SU-DHL-6 (cell line): ENCODE results near the gene DMRTA1.

Source experiments
- H2AFZ ChIP-seq: fragments of 200-600 bp; sonication (generic); 2 replicates; pipeline ENCODE4 v1.6.1; 2014; ENCODE audit warnings: low read depth, mild to moderate bottlenecking, moderate library complexity, mixed read lengths, antibody characterized with exemption, low read length; ENCODE audit not compliant: severe bottlenecking
- H3F3A ChIP-seq: fragments of 200-600 bp; shearing (Covaris generic); 2 replicates; pipeline ENCODE4 v1.6.0; 2016; ENCODE audit warnings: antibody characterized with exemption, mild to moderate bottlenecking; ENCODE audit not compliant: insufficient read depth
- H3K27ac ChIP-seq: fragments of 200-600 bp; sonication (generic); 2 replicates; pipeline ENCODE4 v1.5.1; 2016; ENCODE audit warnings: low read depth, mild to moderate bottlenecking, low read length, moderate library complexity, mixed read lengths
- H3K27me3 ChIP-seq: fragments of 200-600 bp; sonication (generic), shearing (Covaris generic); 2 replicates; pipeline ENCODE4 v1.6.0; 2014; ENCODE audit warnings: mild to moderate bottlenecking, low read length
- H3K36me3 ChIP-seq: fragments of 200-600 bp; sonication (generic); 2 replicates; pipeline ENCODE4 v1.6.1; 2014; ENCODE audit warnings: mild to moderate bottlenecking, low read length, mixed read lengths
- H3K4me2 ChIP-seq: fragments of 300-600, 200-600 bp; shearing (Covaris generic), sonication (generic); 2 replicates; pipeline ENCODE4 v1.6.0; 2014; ENCODE audit warnings: low read length, low read depth, mild to moderate bottlenecking; ENCODE audit not compliant: poor library complexity, severe bottlenecking
- H3K4me3 ChIP-seq: fragments of 200-600 bp; sonication (generic); 2 replicates; pipeline ENCODE4 v1.5.1; 2014; ENCODE audit warnings: antibody characterized with exemption, low read length, mild to moderate bottlenecking, mixed read lengths; ENCODE audit not compliant: insufficient read depth, poor library complexity, severe bottlenecking
- H3K79me2 ChIP-seq: fragments of 200-600 bp; sonication (generic); 2 replicates; pipeline ENCODE4 v1.6.1; 2014; ENCODE audit warnings: mild to moderate bottlenecking, low read length, moderate library complexity; ENCODE audit not compliant: insufficient read depth
- H3K9ac ChIP-seq: fragments of 200-600 bp; sonication (generic); 2 replicates; pipeline ENCODE4 v1.7.0; 2014; ENCODE audit warnings: mild to moderate bottlenecking, low read length
- H3K9me2 ChIP-seq: fragments of 200-600 bp; sonication (generic); replicated peaks from 2 replicates; pipeline ENCODE4 v1.6.1; 2014; ENCODE audit warnings: low read length; ENCODE audit not compliant: insufficient read depth
- H3K9me3 ChIP-seq: fragments of 200-600 bp; sonication (generic); 2 replicates; pipeline ENCODE4 v1.6.1; 2014; ENCODE audit warnings: low read length, mixed read lengths; ENCODE audit not compliant: insufficient read depth
- H4K20me1 ChIP-seq: fragments of 200-600 bp; sonication (generic); 2 replicates; pipeline ENCODE4 v1.6.1; 2014; ENCODE audit warnings: low read depth, mild to moderate bottlenecking, antibody characterized with exemption, low read length, moderate library complexity, mixed read lengths
- CTCF ChIP-seq: fragments of 200-600 bp; sonication (generic); IDR thresholded peaks from one replicate; pipeline ENCODE4 v1.5.1; 2017; ENCODE audit warnings: antibody characterized with exemption, mild to moderate bottlenecking, low read length, moderate library complexity; ENCODE audit not compliant: insufficient read depth, poor library complexity, severe bottlenecking
- EZH2phosphoT487 ChIP-seq: fragments of 200-600 bp; sonication (generic), shearing (Covaris generic); conservative IDR thresholded peaks from 2 replicates; pipeline ENCODE4 v1.6.1; 2018; ENCODE audit warnings: mild to moderate bottlenecking, antibody characterized with exemption, low read length, moderate library complexity, mixed read lengths

The DMRTA1 gene

GRCh38 chr9:22413884-22414283, 32.7 kb upstream of the DMRTA1 start:
- TF ChIP-seq CTCF (no peak), EZH2phosphoT487 (no peak)
- no peaks in the 10 kb centered on the region for H3K36me3 ChIP-seq
- H4K20me1 ChIP-seq: no peaks in the 10 kb centered on the region
- no peaks in the 10 kb centered on the region for H3F3A ChIP-seq
- H3K27ac ChIP-seq: no peak overlapping the region
- H2AFZ ChIP-seq: no peak overlapping the region
- H3K27me3 ChIP-seq: 0 out of 2 replicates have a peak, but pooled peaks cover 2% of the 10 kb centered on the region
- no peaks in the 10 kb centered on the region for H3K9me3 ChIP-seq
- no peaks in the 10 kb centered on the region for H3K79me2 ChIP-seq
- no peak overlapping the region for H3K4me3 ChIP-seq
- no peak overlapping the region for H3K9ac ChIP-seq
- no peak overlapping the region for H3K4me2 ChIP-seq
- no peaks in the 10 kb centered on the region for H3K9me2 ChIP-seq

- no peak overlapping the region for H3K4me2 ChIP-seq
- no peaks in the 10 kb centered on the region for H4K20me1 ChIP-seq
- no peaks in the 10 kb centered on the region for H3K36me3 ChIP-seq
- H3F3A ChIP-seq: no peaks in the 10 kb centered on the region
- no peak overlapping the region for H3K4me3 ChIP-seq
- no peaks in the 10 kb centered on the region for H3K79me2 ChIP-seq
- H3K9ac ChIP-seq: no peak overlapping the region
- no peaks in the 10 kb centered on the region for H3K27me3 ChIP-seq
- no peaks in the 10 kb centered on the region for H3K9me2 ChIP-seq
- no peak overlapping the region for H3K27ac ChIP-seq
- H2AFZ ChIP-seq: no peak overlapping the region
- TF ChIP-seq CTCF (no peak), EZH2phosphoT487 (no peak)
- no peaks in the 10 kb centered on the region for H3K9me3 ChIP-seq
Observed at GRCh38 chr9:22415941-22416691, 30.5 kb upstream of the DMRTA1 start.

- H3F3A ChIP-seq: no peaks in the 10 kb centered on the region
- H3K4me2 ChIP-seq: no peak overlapping the region
- no peaks in the 10 kb centered on the region for H3K27me3 ChIP-seq
- H4K20me1 ChIP-seq: no peaks in the 10 kb centered on the region
- no peak overlapping the region for H2AFZ ChIP-seq
- TF ChIP-seq CTCF (no peak), EZH2phosphoT487 (no peak)
- H3K9ac ChIP-seq: no peak overlapping the region
- no peaks in the 10 kb centered on the region for H3K36me3 ChIP-seq
- no peaks in the 10 kb centered on the region for H3K9me2 ChIP-seq
- no peaks in the 10 kb centered on the region for H3K9me3 ChIP-seq
- no peak overlapping the region for H3K27ac ChIP-seq
- H3K79me2 ChIP-seq: no peaks in the 10 kb centered on the region
- no peak overlapping the region for H3K4me3 ChIP-seq
Observed at GRCh38 chr9:22416692-22417060, 29.9 kb upstream of the DMRTA1 start.
